B cell (primary cell): ENCODE results near the gene NPHS1. TPM values are rescaled to one million over a fixed set of nuclear protein-coding genes. Genes with fewer than 3 reads are reported as not detected.

ENCODE experiments used
- ATAC-seq: fragments of 200-7000 bp; cut with Tn5 transposase; one replicate; pipeline ENCODE4 v1.10.0; 2021; ENCODE audit warnings: low read depth, mild to moderate bottlenecking, moderate number of reproducible peaks, moderate library complexity
- CTCF ChIA-PET: fragments of 350-600 bp; sonication (Branson Sonifier 250); formaldehyde crosslinking; loops from one replicate; lab custom pipeline; 2021; ENCODE audit warnings: antibody characterized with exemption, inconsistent platforms; lab: Charles Lee
- POLR2A ChIA-PET: fragments of 350-600 bp; sonication (Branson Sonifier 250); formaldehyde crosslinking; loops from one replicate; lab custom pipeline; 2021; ENCODE audit warnings: antibody characterized with exemption; lab: Charles Lee
- DNase-seq: peaks from one replicate; pipeline ENCODE4 v3.0.0; 2013
- H2AFZ ChIP-seq: 2 replicates; pipeline ENCODE4 v1.6.1; 2012; ENCODE audit warnings: mild to moderate bottlenecking, low read depth, low read length; ENCODE audit not compliant: insufficient read depth, poor library complexity, severe bottlenecking
- H3K27ac ChIP-seq, 2 donors: 1 replicate in 1 of 2; 2 replicates in 1 of 2; pipeline ENCODE4 v1.5.1; 2012 to 2013; ENCODE audit warnings: low read length in 2 of 2, mild to moderate bottlenecking in 2 of 2, moderate library complexity in 1 of 2
- H3K27me3 ChIP-seq, 4 experiments: fragments of 200-600 bp in 1 of 4; sonication (generic) in 1 of 4; replicated peaks in 1 of 4; 1 replicate in 2 of 4; 2 replicates in 2 of 4; pipeline versions ENCODE4 v1.6.1 to v1.7.0; 2013 to 2016; ENCODE audit warnings: low read length in 3 of 4, mild to moderate bottlenecking in 2 of 4, mixed read lengths in 1 of 4, moderate library complexity in 1 of 4; ENCODE audit not compliant: insufficient read depth in 4 of 4, control insufficient read depth in 3 of 4; ENCODE audit errors: control extremely low read depth in 1 of 4
- H3K36me3 ChIP-seq, 2 experiments: replicated peaks in 1 of 2; 1 replicate in 1 of 2; 2 replicates in 1 of 2; pipeline versions ENCODE4 v1.6.1 to v1.7.1; 2013; ENCODE audit warnings: low read length in 1 of 2; ENCODE audit not compliant: insufficient read depth in 2 of 2, control insufficient read depth in 1 of 2; ENCODE audit errors: control extremely low read depth in 1 of 2, extremely low read depth in 1 of 2
- H3K4me1 ChIP-seq, 2 donors: fragments of 200-600 bp in 1 of 2; sonication (generic) in 1 of 2; 1 replicate in 1 of 2; 2 replicates in 1 of 2; pipeline versions ENCODE4 v1.5.1 to v1.6.1; 2013 to 2017; ENCODE audit warnings: low read length in 2 of 2; ENCODE audit not compliant: control insufficient read depth in 2 of 2, insufficient read depth in 2 of 2
- H3K4me2 ChIP-seq: replicated peaks from 2 replicates; pipeline ENCODE3; 2012; ENCODE audit warnings: mild to moderate bottlenecking, low read depth, low read length; ENCODE audit not compliant: poor library complexity, severe bottlenecking
- H3K4me3 ChIP-seq, 5 experiments: fragments of 200-600 bp in 1 of 5; sonication (generic) in 1 of 5; 1 replicate in 3 of 5; 2 replicates in 2 of 5; pipeline versions ENCODE4 v1.5.1 to v1.7.0; 2011 to 2016; ENCODE audit warnings: low read length in 4 of 5, mild to moderate bottlenecking in 4 of 5, low read depth in 2 of 5, control low read depth in 1 of 5, moderate library complexity in 1 of 5; ENCODE audit not compliant: insufficient read depth in 1 of 5; ENCODE audit errors: control extremely low read depth in 1 of 5, extremely low read depth in 1 of 5
- H3K79me2 ChIP-seq: fragments of 200-600 bp; sonication (generic); one replicate; pipeline ENCODE4 v1.6.0; 2016; ENCODE audit warnings: low read length; ENCODE audit not compliant: control insufficient read depth, insufficient read depth
- H3K9ac ChIP-seq: fragments of 200-600 bp; sonication (generic); 2 replicates; pipeline ENCODE4 v1.6.1; 2017; ENCODE audit warnings: mild to moderate bottlenecking, low read length, moderate library complexity
- H3K9me3 ChIP-seq, 3 donors: one replicate each; pipeline versions ENCODE4 v1.6.1 to v1.7.1; 2013; ENCODE audit warnings: low read length in 2 of 3; ENCODE audit not compliant: control insufficient read depth in 2 of 3, insufficient read depth in 1 of 3; ENCODE audit errors: control extremely low read depth in 1 of 3
- H4K20me1 ChIP-seq: 2 replicates; pipeline ENCODE4 v1.6.0; 2012; ENCODE audit warnings: mild to moderate bottlenecking, low read length; ENCODE audit not compliant: insufficient read depth, control insufficient read depth, poor library complexity, severe bottlenecking
- H3K27ac Mint-ChIP-seq: one replicate; pipeline ENCODE4 v1.8.0; 2021; ENCODE audit warnings: mixed read lengths
- H3K27me3 Mint-ChIP-seq: one replicate; pipeline ENCODE4 v1.8.0; 2021; ENCODE audit warnings: mixed read lengths
- H3K4me1 Mint-ChIP-seq: one replicate; pipeline ENCODE4 v1.8.0; 2021; ENCODE audit warnings: mixed read lengths
- H3K4me3 Mint-ChIP-seq: one replicate; pipeline ENCODE4 v1.8.0; 2021; ENCODE audit warnings: mixed read lengths
- H3K9me3 Mint-ChIP-seq: one replicate; pipeline ENCODE4 v1.8.0; 2022; ENCODE audit warnings: mixed read lengths; ENCODE audit not compliant: insufficient read depth
- CTCF ChIP-seq: fragments of 200-600 bp; IDR thresholded peaks from one replicate; pipeline ENCODE4 v1.8.0; 2022; ENCODE audit warnings: antibody characterized with exemption, mild to moderate bottlenecking
- EZH2 ChIP-seq: IDR thresholded peaks from 2 replicates; pipeline ENCODE4 v1.6.1; 2012; ENCODE audit warnings: borderline replicate concordance, low read depth, mild to moderate bottlenecking, moderate library complexity, low read length; ENCODE audit not compliant: insufficient read depth, poor library complexity, severe bottlenecking
- WGBS: methylation state at CpG from one replicate; pipeline ENCODE4 v1.1.5; 2013; ENCODE audit warnings: missing lambda C conversion rate; ENCODE audit not compliant: insufficient coverage; 5-methylcytosine and 5-hydroxymethylcytosine counted together
- intact Hi-C: fragments of 100-400 bp; cut with micrococcal nuclease; formaldehyde crosslinking; loops from one replicate; pipeline ENCODE4 v1.10.0; 2022
- polyA plus RNA-seq: library from polyadenylated mRNA; depleted of rRNA; stranded (reverse); fragments of >200 nt; gene quantifications from 2 replicates; pipeline ENCODE4 v1.2.3, GENCODE V29; 2012
- total RNA-seq, 2 donors: library from RNA; stranded (reverse); fragments of 120-200 nt in 1 of 2; gene quantifications; 1 replicate in 1 of 2; 2 replicates in 1 of 2; pipeline versions ENCODE4 v1.2.3 to v1.2.4, GENCODE V29; 2013 to 2022

NPHS1 gene
- total and polyA plus RNA-seq, 2 donors (not counting 1 experiment from before 2014, with no cell fraction given) = not detected

- DNase-seq = no peak
Measured at GRCh38 chr19:35901055-35901644, 48.8 kb upstream of the NPHS1 start.

More at GRCh38 chr19:35901055-35901644, 48.8 kb upstream of the NPHS1 start:
- peaks cover 34% of the 10 kb centered on the region for H4K20me1 ChIP-seq
- H3K36me3 ChIP-seq = peaks cover 8 to 28% of the 10 kb centered on the region in 2 experiments
- peak overlapping the region; percentile 100 for H3K27ac ChIP-seq
- TF ChIP-seq CTCF (no peak), EZH2 (no peak)
- H3K4me2 ChIP-seq = peak overlapping the region; percentile 79
- no peaks in the 10 kb centered on the region for H3K27me3 ChIP-seq
- 88% methylated on average over 1 of the region's 2 CpGs for WGBS
- Mint-ChIP-seq H3K4me3 (peak overlapping the region; percentile 94), H3K27ac (peak overlapping the region; percentile 99), H3K27me3 (no peaks in the 10 kb centered on the region), H3K4me1 (peaks cover 63% of the 10 kb centered on the region), H3K9me3 (no peaks in the 10 kb centered on the region)
- intact Hi-C loops = loop anchor here (10.0 kb wide), 1 partner anchor 186 kb away; the partner anchor contains the start of gene KMT2B
- no peak overlapping the region for H2AFZ ChIP-seq
- no peak for ATAC-seq
- peaks cover 58 to 74% of the 10 kb centered on the region in 2 donors for H3K4me1 ChIP-seq
- H3K79me2 ChIP-seq = peaks cover 33% of the 10 kb centered on the region
- H3K9me3 ChIP-seq = peaks cover 0 to 3% (median 0%) of the 10 kb centered on the region in 3 donors
- ChIA-PET POLR2A (interaction anchor here (0.7 to 2.4 kb wide), 5 partner anchors 8 to 160 kb away, joined by 5 to 34 read pairs (median 10); partner anchors contain the start of genes PSENEN, TYROBP and U2AF1L4), CTCF (interaction anchor here (0.8 to 2.3 kb wide), 4 partner anchors 8 to 48 kb away, joined by 3 to 11 read pairs (median 7); no protein-coding TSS in a partner anchor)
- H3K9ac ChIP-seq = peak overlapping the region; percentile 100
- H3K4me3 ChIP-seq = peak overlapping the region; percentile 30 to 100 (median 91)
